DOHH2 (cell line): Measurements from ENCODE around the gene TCF15.

Experiments
- H3F3A ChIP-seq: fragments of 200-600 bp; sonication (generic), shearing (Covaris generic); 2 replicates; pipeline ENCODE4 v1.6.0; 2016; ENCODE audit warnings: antibody characterized with exemption, mild to moderate bottlenecking; ENCODE audit not compliant: control insufficient read depth, insufficient read depth
- H3K27ac ChIP-seq: fragments of 200-600 bp; sonication (generic); 2 replicates; pipeline ENCODE4 v1.5.1; 2014; ENCODE audit warnings: low read depth, mild to moderate bottlenecking, low read length, moderate library complexity
- H3K27me3 ChIP-seq: fragments of 200-600 bp; sonication (generic); 2 replicates; pipeline ENCODE4 v1.6.1; 2014; ENCODE audit warnings: mild to moderate bottlenecking, low read length, mixed read lengths; ENCODE audit not compliant: control insufficient read depth
- H3K36me3 ChIP-seq: fragments of 200-600 bp; sonication (generic); 2 replicates; pipeline ENCODE4 v1.6.1; 2014; ENCODE audit warnings: mild to moderate bottlenecking, low read length, moderate library complexity, mixed read lengths; ENCODE audit not compliant: control insufficient read depth
- H3K4me1 ChIP-seq: fragments of 200-600 bp; sonication (generic); 2 replicates; pipeline ENCODE4 v1.6.1; 2014; ENCODE audit warnings: mild to moderate bottlenecking, low read length, mixed read lengths; ENCODE audit not compliant: control insufficient read depth
- H3K4me2 ChIP-seq: fragments of 200-600 bp; sonication (generic); 2 replicates; pipeline ENCODE4 v1.6.0; 2014; ENCODE audit warnings: mild to moderate bottlenecking, low read length, moderate library complexity
- H3K4me3 ChIP-seq: fragments of 200-600 bp; sonication (generic); 2 replicates; pipeline ENCODE4 v1.5.1; 2014; ENCODE audit warnings: mild to moderate bottlenecking, low read length, mixed read lengths
- H3K79me2 ChIP-seq: fragments of 200-600 bp; sonication (generic); 2 replicates; pipeline ENCODE4 v1.6.1; 2014; ENCODE audit warnings: mild to moderate bottlenecking, low read length, mixed read lengths; ENCODE audit not compliant: control insufficient read depth
- H3K9me2 ChIP-seq: fragments of 200-600 bp; sonication (generic); replicated peaks from 2 replicates; pipeline ENCODE4 v1.6.1; 2014; ENCODE audit warnings: mild to moderate bottlenecking, low read length, mixed read lengths; ENCODE audit not compliant: control insufficient read depth
- H3K9me3 ChIP-seq: fragments of 200-600 bp; sonication (generic); 2 replicates; pipeline ENCODE4 v1.6.1; 2014; ENCODE audit warnings: antibody characterized with exemption, low read length, mixed read lengths; ENCODE audit not compliant: control insufficient read depth, insufficient read depth
- H4K20me1 ChIP-seq: fragments of 200-600 bp; sonication (generic); 2 replicates; pipeline ENCODE4 v1.6.0; 2014; ENCODE audit warnings: low read depth, mild to moderate bottlenecking, antibody characterized with exemption, low read length, moderate library complexity; ENCODE audit not compliant: control insufficient read depth, insufficient read depth
- EZH2phosphoT487 ChIP-seq: fragments of 200-600 bp; sonication (generic); IDR thresholded peaks from 2 replicates; pipeline ENCODE4 v1.6.1; 2017; ENCODE audit warnings: borderline replicate concordance, mild to moderate bottlenecking, antibody characterized with exemption, low read length, moderate library complexity, mixed read lengths
- TF ChIP-seq, protein P1 (sequence below): fragments of 200-600 bp; sonication (generic); IDR thresholded peaks from one replicate; pipeline ENCODE4 v1.5.1; 2014; ENCODE audit warnings: antibody characterized with exemption, mild to moderate bottlenecking, low read depth, low read length; ENCODE audit not compliant: poor library complexity, severe bottlenecking

TCF15 gene

DNA sequence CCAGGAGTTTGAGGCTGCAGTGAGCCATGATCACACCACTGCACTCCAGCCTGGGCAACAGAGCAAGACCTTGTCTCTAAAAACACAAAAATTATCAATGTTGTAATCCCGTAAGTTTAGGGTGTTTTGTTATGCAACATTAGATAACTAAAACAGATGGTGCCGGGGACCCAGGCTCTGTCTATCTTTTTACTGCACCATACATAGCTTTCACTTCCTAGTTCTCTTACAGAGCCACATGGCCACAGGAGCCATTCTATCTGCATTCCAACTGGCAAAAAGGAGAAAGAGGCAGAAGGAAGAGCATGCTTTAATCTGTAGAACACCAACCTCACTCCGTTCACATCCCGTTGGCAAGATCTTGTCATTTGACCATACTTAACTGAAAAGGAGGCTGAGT, 5.4 kb upstream of the TCF15 start:
- Histone ChIP-seq H3K27ac (no peak overlapping the region), H4K20me1 (no peaks in the 10 kb centered on the region), H3K79me2 (no peaks in the 10 kb centered on the region), H3K4me3 (no peak overlapping the region), H3F3A (no peaks in the 10 kb centered on the region), H3K4me1 (no peaks in the 10 kb centered on the region), H3K9me3 (no peaks in the 10 kb centered on the region), H3K9me2 (no peaks in the 10 kb centered on the region), H3K36me3 (no peaks in the 10 kb centered on the region), H3K27me3 (peaks cover 52% of the 10 kb centered on the region), H3K4me2 (no peak overlapping the region)
- TF ChIP-seq, protein P1, sequence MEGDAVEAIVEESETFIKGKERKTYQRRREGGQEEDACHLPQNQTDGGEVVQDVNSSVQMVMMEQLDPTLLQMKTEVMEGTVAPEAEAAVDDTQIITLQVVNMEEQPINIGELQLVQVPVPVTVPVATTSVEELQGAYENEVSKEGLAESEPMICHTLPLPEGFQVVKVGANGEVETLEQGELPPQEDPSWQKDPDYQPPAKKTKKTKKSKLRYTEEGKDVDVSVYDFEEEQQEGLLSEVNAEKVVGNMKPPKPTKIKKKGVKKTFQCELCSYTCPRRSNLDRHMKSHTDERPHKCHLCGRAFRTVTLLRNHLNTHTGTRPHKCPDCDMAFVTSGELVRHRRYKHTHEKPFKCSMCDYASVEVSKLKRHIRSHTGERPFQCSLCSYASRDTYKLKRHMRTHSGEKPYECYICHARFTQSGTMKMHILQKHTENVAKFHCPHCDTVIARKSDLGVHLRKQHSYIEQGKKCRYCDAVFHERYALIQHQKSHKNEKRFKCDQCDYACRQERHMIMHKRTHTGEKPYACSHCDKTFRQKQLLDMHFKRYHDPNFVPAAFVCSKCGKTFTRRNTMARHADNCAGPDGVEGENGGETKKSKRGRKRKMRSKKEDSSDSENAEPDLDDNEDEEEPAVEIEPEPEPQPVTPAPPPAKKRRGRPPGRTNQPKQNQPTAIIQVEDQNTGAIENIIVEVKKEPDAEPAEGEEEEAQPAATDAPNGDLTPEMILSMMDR, result no peak
- no peak for TF ChIP-seq EZH2phosphoT487

DNA sequence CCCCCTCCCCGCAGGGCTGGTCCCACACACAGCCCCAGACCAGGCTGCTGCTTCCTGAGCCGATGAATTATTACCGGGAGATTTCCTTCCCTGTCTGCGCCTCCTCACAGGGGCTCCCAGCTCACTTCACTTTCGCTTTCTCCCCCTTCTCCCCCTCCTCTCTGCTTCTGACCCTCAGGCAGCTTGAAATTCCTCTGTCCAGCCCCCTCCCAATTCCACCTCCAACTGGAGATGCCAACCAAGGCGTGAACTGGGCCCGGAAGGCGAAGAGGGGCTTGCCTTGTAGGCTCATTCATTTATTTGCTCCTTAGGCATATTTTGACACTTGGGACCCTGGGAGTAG, 1.7 kb upstream of the TCF15 start:
- H3K27ac ChIP-seq, result no peak overlapping the region
- H3F3A ChIP-seq, result no peaks in the 10 kb centered on the region
- no peak overlapping the region for H3K4me2 ChIP-seq
- no peaks in the 10 kb centered on the region for H3K79me2 ChIP-seq
- no peaks in the 10 kb centered on the region for H3K4me1 ChIP-seq
- H3K9me2 ChIP-seq, result no peaks in the 10 kb centered on the region
- H3K27me3 ChIP-seq, result peaks cover 42% of the 10 kb centered on the region
- H3K9me3 ChIP-seq, result no peaks in the 10 kb centered on the region
- H3K36me3 ChIP-seq, result no peaks in the 10 kb centered on the region
- H4K20me1 ChIP-seq, result no peaks in the 10 kb centered on the region
- TF ChIP-seq, protein P1, result no peak
- TF ChIP-seq EZH2phosphoT487, result no peak
- no peak overlapping the region for H3K4me3 ChIP-seq

DNA sequence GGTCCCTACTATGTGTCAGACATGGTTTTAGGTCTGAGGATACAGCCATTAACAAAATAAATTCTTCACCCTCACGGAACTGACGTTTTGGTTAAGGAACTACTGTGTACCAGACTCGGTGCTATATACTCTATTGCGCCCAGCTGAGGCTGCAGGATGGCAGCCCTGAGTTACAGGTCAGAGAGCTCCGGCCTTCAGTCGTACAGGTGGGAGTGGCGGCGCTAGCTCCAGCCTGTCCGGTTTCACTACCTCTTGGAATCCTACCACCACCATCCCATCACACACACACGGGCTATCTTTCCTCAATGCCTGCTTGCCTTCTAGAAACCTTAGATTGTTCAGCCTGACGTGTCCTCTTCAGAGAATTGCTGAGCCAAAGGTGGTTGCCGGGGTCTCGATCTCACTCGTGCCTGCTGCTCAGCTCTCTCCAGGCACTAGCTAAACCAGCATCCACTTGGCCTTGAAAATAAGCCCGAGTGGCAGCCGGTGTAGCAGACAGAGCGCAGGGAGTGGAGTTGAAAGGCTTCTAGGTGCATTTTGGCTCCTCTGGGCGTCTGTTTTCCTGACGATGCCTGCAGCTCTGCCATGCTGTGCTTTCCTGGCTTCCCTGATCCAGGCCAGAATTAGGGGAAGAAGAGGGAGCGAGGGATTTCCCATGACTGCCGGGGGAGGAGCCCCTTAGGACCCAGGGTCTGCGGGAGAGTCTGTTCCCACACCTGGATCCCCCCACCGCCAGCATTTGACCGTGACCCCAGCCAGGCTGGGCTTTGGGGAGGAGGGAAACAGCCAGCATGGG, 1.1 kb upstream of the TCF15 start:
- no peaks in the 10 kb centered on the region for H3K9me2 ChIP-seq
- peaks cover 42% of the 10 kb centered on the region for H3K27me3 ChIP-seq
- no peaks in the 10 kb centered on the region for H3K36me3 ChIP-seq
- H3F3A ChIP-seq, result no peaks in the 10 kb centered on the region
- H4K20me1 ChIP-seq, result no peaks in the 10 kb centered on the region
- TF ChIP-seq, protein P1, result no peak
- H3K27ac ChIP-seq, result no peak overlapping the region
- H3K9me3 ChIP-seq, result no peaks in the 10 kb centered on the region
- H3K79me2 ChIP-seq, result no peaks in the 10 kb centered on the region
- H3K4me2 ChIP-seq, result no peak overlapping the region
- H3K4me3 ChIP-seq, result no peak overlapping the region
- no peaks in the 10 kb centered on the region for H3K4me1 ChIP-seq
